ENCODE measurements around the gene TBC1D9B. TPM values are rescaled to one million over a fixed set of nuclear protein-coding genes. Genes with fewer than 3 reads are reported as not detected.

Gene TBC1D9B
- total RNA-seq, 1 donor from 2014 or later: 37.1 TPM

- no peak for ATAC-seq
- DNase-seq: peak; percentile 34
- intact Hi-C loops (cut with micrococcal nuclease): no loop called here
These were observed 91.3 kb downstream of the TBC1D9B start for GRCh38 chr5:179816401-179816795.

- no peak for DNase-seq
These were observed 92.0 kb downstream of the TBC1D9B start for GRCh38 chr5:179815491-179816249.

GRCh38 chr5:179814090-179814489 is 93.6 kb downstream of the TBC1D9B start:
- intact Hi-C loops (cut with micrococcal nuclease): no loop called here
- ATAC-seq (no peak), DNase-seq (no peak)

More at GRCh38 chr5:179815491-179816249, 92.0 kb downstream of the TBC1D9B start:
- intact Hi-C loops (cut with micrococcal nuclease): no loop called here
- ATAC-seq: no peak

- intact Hi-C loops (cut with micrococcal nuclease): no loop called here
- ATAC-seq (no peak), DNase-seq (no peak)
These were observed 94.6 kb downstream of the TBC1D9B start for GRCh38 chr5:179812997-179813607.

- peak; percentile 40 for DNase-seq
- intact Hi-C loops (cut with micrococcal nuclease): no loop called here
- no peak for ATAC-seq
These were observed 95.4 kb downstream of the TBC1D9B start for GRCh38 chr5:179812135-179812825.

Other genes with a start within 250 kb of the TBC1D9B start
- gene CBY3, start 226.9 kb downstream of the TBC1D9B start, total RNA-seq: not detected
- gene CANX, start 208.9 kb downstream of the TBC1D9B start, total RNA-seq: 465 TPM
- 13.5 TPM for gene MAML1, start 175.1 kb downstream of the TBC1D9B start, total RNA-seq
- gene LTC4S, start 113.9 kb downstream of the TBC1D9B start, total RNA-seq: 7.1 TPM
- gene MGAT4B, start 101.0 kb downstream of the TBC1D9B start, total RNA-seq: 110 TPM
- 434 TPM for gene SQSTM1, start 87.0 kb downstream of the TBC1D9B start, total RNA-seq
- 14.8 TPM for gene MRNIP, start 49.1 kb downstream of the TBC1D9B start, total RNA-seq
- gene RNF130, start 163.9 kb upstream of the TBC1D9B start, total RNA-seq: 46.8 TPM

Data from left ventricle myocardium superior (tissue), 1 donor.